Stimulated activated CD8-positive, alpha-beta memory T cell treated with anti-CD3 and anti-CD28 coated beads, Interleukin-12 subunit alpha, Interleukin-12 subunit beta, amount 100 ng/mL, for 4 hours (primary cell): Measurements from ENCODE around the gene NOXO1.

ENCODE experiments used
- DNase-seq: peaks from one replicate; pipeline ENCODE4 v3.0.0-alpha.2; 2020; ENCODE audit warnings: low read depth

The NOXO1 gene

DNA sequence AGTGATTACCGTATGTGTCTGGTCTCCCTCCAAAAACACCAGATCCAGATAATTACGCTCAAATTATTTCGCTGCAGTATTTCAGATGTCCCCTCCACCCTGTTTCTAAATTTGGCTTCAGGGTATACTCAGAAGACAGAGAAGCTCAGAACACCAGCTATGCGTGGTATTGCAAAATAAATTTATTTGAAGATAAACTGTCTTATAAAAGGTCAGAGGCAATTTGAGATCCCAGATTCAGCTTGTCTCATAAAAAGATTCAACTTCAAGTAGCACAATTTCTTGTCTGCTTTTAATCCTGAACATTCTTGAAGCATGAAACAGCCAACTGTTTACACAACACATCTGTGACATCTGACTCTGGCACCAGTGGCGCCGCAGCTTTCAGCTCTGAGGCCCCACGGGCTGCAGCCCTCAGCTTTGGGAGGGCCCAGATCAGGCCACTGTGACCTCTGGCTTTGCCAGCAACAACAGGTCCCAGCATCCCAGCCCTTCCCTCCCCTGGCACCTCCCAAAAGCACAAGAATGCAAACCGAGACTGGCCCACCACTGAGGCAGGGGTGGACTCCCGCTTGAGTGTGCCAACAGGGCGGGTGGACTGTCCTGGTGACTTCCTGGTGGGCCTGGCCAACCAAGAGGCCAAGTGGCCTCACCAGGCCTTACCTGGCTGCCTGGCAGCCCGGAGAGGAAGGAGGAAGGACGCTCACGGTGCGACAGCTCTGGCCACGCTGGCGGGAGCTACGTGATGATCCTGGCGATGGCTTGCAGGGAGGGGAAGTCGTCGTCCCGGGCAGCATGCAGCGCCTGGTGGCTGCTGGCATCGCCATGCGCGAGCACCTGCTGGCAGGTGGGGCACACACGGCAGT, 16.5 kb upstream of the NOXO1 start:
- DNase-seq = no peak

DNA sequence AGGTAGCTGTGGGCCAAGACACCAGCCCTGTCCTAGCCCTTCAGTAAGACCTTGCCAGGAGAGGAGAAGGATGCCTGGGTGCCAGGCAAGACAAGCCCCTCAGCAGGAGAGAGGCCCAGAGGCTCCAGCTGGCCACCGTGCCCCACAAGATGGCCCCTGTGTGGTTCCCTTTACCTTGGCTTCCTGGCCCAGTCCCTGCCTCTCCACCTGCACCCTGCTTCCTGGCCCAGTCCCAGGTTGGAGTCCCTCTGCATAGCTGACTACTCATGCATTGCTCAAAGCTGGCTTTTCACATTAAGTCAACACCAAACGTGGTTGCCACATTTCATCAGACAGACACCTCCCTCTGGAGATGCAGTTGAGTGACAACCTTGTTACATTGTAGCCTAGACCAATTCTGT, 12.5 kb upstream of the NOXO1 start:
- no peak for DNase-seq

DNA sequence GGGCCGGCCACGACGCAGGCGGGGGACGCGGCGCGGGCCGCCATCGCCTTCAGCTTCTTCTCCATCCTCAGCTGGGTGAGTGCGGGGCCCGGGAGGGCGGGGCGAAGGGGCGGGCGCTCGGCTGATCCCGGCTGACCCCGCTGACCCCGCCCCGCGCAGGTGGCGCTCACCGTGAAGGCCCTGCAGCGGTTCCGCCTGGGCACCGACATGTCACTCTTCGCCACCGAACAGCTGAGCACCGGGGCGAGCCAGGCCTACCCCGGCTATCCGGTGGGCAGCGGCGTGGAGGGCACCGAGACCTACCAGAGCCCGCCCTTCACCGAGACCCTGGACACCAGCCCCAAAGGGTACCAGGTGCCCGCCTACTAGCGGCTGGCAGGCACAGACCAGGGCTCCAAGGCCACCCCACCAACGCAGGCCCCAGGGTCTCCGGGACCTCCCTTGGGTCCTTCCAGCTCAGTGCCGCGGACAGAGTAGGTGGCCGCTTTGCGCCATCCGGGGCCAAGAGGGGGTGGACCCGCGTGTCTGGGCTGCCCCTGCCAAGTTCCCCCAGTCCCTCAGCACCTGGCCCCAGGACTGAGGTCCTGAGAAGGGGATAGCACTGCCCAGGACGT, 11.5 kb upstream of the NOXO1 start:
- no peak for DNase-seq

DNA sequence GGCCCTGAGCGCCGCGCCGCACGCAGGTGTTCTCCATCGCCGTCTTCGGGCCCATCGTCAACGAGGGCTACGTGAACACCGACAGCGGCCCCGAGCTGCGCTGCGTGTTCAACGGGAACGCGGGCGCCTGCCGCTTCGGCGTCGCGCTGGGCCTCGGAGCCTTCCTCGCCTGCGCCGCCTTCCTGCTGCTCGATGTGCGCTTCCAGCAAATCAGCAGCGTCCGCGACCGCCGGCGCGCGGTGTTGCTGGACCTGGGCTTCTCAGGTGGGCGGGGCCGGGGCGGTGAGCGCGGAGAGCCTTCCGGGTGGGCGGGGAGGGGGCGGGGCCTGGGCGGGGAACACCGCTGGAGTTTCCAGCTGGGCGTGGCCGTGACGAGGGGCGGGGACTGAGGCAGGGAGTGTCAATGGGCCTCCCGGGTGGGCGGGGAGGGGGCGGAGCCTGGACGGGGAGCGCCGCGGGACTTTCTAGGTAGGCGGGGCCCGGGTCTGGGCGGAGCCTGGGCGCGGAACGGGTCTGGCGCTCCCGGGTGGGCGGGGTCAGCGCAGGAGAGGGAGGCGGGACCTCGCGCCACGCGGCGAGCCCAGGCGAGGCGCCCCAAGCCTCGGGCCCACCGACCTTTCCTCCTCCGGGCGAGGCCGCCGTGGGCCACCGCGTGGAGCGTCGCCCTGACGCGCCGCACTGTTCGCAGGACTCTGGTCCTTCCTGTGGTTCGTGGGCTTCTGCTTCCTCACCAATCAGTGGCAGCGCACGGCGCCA, 10.9 kb upstream of the NOXO1 start:
- peak; percentile 97 for DNase-seq

DNA sequence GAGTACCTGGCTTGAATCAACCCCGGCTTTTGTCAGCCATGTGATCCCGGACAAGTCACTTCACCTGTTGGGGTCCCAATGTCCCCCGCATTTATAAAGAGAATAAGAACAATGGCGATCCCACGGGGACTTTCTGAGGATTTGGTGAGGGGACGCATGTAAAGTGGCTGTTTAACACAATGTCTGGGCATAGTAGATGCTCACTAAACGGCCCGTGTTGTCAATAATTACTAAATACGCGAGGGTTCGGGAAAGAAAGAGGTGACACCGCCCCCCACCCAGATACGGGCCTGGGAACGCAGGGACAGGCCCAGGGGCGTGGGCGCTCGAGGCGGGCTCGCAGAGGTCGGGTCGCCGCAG, 10.3 kb upstream of the NOXO1 start:
- no peak for DNase-seq

DNA sequence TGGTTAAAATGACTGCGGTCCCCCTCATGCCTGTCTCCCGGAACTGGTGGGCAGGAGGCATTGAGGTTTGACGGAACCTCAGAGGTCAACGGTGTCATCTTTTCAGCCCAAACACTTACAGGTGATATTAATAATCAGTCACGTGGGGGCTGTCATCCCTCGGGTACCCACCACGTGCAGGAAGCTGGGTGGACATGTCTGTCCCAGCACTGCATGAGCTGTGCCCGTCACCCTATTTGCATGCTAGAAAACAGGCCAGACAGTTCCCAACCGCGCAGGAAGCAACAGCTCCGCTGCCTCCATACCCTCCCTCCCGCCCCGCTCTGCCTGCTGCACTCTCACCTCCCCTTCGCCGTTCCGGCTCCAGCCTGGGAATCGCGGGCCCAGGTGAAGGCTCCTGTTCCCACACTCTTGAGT, 9.9 kb upstream of the NOXO1 start:
- DNase-seq = no peak

DNA sequence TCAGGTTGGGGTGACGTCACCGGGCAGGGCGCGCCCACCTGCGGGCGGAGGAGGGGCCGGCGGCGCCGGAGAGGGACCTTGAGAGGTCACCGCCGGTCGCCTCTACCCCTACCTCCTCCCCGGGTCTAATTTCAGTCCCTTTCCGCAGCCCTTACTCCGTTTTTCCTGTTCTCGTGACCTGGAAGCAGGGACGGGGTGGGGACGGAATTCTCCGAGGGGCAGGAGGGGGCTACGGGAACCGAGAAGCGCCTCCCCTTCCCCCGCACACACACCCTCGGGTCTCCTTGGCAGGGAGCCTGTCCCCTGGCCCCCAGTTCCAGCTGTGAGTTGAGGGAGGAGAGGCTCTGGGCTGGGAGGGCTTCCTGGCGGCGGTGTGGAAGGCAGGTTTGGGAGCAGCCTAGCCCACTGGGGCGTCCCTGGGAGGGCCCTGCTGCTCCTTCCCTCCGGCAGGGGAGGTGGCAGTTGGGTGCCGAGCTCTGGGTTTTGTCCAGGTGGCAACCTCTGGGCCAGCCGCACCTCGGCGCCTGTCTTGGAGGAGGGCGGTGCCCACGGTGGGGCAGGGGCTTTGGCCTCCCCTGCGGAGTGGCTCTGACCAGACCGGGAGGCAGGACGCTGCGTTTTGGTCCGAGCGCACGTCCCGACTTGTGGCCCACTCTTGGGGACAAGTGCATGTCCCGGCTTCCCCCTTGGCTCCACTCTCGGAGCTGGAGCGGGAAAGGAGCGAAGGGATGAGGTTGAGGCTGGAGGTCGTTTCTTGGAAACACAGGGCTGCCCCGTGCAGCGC, 9.3 kb upstream of the NOXO1 start:
- DNase-seq = no peak

DNA sequence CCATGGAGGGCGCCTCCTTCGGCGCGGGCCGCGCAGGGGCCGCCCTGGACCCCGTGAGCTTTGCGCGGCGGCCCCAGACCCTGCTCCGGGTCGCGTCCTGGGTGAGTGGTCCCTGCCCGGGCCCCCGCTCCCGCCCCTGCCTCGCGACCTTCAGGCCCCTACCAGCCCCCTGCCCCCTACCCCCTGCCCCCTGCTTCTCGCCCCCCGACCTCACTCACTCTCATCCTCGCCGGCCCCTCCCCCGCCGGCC, 8.8 kb upstream of the NOXO1 start:
- DNase-seq = no peak

DNA sequence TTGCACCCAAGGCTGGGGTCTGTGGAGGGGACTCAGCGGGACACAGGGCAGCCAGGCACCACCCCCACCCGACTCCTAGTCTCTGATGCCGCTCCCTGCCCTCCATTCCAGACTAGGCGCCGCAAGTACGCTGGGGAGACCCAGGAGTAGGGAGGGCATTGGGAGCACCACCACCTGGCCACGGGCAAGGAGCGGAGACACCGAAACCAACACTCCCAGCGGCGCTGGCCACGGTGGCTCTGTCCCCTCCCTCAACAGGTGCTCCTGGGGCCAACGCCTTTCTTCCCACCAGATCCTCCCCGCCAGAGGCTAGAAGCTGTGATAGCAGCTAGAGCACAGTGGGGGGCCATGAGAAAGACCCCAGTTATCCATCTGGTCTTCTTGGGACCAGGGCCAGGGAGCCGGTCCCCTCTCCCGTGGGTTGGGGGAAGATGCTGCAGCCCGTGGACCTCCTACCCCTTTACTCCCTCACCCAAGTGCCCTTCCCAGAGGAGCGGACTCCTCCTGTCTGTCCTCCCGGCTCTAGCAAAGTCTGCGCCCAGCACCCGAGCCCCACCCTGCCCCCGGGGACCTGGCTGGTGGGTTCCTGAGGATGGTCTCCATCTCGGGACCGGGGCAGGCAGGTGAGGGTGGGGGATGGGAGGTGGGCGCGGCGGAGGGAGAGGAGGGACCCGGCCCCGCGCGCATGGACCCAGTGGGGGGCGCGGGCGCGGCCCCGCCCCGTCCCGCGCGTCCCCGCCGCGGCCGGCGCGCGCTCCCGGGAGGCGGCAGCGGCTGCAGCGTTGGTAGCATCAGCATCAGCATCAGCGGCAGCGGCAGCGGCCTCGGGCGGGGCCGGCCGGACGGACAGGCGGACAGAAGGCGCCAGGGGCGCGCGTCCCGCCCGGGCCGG, 8.2 kb upstream of the NOXO1 start, which contains the start of gene SYNGR3:
TSS of gene SYNGR3 (plus strand) at position 762 of the 892 bp plus-strand sequence. CDS start 133 bp downstream, outside the sequence.
- no peak for DNase-seq

DNA sequence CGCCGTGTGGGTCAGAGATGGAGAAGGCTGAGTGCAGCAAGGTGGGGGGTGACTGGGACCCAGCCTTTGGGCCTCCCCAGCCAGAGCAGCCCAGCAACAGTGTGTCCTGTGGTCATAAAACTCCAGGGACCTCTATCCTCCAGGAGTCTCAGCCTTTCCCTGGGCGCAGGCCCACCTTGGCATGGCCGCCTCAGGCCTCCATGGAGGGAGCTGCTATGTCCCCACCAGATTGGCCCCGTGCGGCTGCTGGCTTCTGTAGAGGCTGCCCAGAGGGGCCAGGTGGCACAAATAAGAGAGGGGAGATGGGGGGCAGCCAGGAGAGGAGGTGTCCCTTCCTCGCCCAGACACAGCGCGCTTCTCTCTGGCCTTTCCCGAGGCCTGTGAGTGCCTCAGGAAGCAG, 5.9 kb upstream of the NOXO1 start:
- no peak for DNase-seq

DNA sequence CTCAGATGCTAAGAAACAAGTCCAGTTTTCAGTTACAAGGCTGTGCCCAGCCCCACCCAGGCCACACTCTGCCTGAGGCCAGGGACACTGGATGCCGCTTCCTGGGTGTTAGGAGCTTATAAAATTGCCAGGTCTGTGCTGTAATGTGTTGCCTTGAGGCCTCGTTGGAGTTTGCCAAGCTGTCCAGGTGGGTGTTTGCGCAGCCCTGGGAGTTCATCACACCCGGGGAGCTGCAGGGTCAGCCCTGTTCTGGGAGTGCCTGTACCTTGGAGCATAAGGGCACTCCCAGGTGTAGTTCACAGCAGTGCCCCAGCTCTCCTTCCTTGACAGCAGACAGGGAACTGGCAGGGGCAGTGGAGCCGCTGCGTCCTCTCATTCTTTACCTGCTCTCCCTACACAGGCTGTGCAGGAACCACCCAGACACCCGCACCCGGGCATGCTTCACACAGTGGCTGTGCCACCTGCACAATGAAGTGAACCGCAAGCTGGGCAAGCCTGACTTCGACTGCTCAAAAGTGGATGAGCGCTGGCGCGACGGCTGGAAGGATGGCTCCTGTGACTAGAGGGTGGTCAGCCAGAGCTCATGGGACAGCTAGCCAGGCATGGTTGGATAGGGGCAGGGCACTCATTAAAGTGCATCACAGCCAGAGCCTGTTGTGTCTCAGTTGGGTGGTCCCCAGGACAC, 4.3 kb upstream of the NOXO1 start:
- DNase-seq = no peak

DNA sequence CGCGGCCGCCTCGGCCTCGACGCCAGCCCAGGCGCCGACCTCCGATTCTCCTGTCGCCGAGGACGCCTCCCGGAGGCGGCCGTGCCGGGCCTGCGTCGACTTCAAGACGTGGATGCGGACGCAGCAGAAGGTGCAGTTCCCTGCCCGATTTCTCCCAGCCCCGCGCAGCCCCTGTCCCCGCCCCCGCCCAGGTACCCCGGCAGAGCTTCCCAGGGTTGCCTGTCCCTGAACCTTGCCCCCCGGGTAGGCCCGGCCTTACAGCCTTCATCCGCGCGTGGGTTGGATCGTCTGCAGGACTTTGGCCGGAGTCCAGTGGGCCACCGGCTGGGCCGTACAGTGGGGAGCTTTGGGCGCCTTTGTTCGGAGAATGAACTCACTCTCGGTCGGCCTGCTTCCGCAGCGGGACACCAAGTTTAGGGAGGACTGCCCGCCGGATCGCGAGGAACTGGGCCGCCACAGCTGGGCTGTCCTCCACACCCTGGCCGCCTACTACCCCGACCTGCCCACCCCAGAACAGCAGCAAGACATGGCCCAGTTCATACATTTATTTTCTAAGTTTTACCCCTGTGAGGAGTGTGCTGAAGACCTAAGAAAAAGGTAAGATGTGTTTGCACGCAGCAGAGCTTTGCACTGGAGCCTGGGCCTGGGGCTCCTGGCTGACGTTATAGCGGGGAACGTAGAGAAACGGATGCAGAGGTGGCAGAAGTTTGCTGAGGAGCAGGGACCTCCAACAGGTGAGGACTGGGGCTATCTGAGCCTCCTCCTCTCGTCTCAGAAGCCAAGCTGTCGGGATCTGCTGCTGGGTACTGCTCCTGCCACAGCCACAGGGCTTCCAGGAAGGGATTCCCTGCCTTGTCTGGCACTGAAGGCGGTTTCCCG, 3.3 kb upstream of the NOXO1 start:
- DNase-seq = no peak

DNA sequence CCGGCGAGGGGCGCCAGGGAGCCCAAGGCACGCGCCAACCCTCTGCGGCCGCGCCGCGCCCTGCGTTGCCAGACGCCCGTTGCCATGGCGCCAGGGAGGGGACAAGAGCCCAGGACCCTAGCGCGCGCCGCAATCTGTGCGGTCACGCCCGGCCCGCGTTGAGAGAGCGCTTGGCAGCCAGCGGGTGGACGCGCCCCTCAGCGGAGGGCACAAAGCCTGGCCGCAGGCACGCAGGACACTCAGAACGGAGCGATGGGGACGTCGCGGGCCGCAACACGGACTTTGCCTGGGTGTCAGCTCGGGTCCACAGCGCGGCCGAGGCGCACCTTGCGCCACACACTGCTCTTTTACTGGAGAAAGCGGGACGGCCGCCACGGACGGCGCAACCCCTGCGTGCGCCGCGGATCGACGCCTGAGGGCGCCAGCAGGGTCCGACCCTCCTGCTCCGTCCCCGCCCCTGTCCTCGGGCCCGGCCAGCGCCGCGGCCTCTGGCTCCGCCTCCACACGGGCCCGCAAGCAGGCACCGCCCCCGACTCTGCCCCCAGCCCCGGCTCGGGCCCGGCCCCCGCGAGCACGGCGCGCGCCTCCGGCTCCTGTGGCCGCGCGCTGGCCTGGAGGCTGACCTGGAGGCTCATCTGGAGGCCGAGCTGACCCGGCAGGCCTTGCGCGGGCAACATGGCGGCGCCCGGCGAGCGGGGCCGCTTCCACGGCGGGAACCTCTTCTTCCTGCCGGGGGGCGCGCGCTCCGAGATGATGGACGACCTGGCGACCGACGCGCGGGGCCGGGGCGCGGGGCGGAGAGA, 2.5 kb upstream of the NOXO1 start, which contains the start of gene GFER:
TSS of gene GFER (plus strand) at position 650 of the 803 bp plus-strand sequence. CDS start at position 676, 26 bp downstream.
- DNase-seq = peak; percentile 60

DNA sequence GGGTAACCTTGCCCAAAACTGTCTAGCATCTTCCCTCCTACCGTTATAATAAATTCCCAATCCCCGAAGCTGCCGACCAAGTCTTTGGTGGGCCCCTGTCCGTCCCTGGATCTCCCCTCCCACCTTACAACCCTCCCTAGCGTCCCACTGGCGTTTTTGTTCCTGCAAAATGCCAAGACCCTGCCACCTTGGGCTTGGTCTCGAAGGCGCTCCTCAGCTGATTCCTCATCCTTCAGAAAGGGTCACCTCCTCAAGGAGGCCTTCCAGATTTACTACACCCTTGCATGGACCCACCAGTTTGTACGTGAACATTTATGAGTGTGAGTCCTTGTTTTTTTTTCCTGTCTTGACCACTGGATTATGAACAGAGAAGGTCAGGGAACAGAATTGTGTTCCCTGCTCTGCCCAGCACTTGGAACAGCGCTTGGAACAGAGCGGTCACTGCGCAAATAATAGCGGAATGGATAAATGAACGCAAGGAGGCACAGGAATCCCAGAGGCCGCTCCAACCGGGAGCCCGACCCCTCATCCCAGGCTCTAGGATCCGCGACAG, 1.8 kb upstream of the NOXO1 start:
- DNase-seq = no peak

DNA sequence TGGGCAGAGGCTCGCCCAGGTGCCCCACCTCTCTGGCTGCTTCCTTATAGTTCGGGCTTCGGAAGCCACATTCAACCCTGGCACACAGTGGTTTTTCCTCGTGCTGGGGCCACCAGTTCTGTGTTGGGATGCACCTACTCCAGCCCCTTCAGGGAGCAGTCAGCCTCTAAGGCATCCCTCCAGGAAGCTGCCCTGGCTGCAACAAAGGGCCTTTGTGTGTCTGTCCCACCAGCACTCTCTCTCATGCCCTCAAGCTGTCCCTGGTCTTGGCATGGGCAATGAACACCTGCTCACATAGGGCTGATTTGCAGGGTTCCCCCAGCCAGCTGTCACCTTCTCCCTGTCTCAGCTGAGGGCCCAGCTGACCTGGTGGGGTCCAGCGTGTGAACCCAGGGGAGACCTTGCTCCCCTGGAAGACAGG, 754 bp upstream of the NOXO1 start:
- DNase-seq = no peak

DNA sequence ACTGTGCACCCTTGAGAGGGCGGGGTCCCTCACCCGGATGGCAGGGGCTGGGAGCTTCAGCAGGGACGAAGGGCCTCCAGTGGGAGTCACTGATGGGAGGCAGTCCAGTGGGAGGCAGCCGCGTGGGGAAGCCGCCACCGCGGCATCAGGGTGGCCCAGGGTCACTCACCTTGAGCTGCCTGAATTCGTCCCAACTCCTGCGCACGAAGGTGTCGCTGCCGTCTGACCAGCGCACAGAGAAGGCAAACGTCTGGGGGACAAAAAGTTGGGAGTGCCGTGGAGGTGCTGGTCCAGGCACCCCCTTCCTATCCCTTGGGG, 540 bp downstream of the NOXO1 start:
- no peak for DNase-seq

DNA sequence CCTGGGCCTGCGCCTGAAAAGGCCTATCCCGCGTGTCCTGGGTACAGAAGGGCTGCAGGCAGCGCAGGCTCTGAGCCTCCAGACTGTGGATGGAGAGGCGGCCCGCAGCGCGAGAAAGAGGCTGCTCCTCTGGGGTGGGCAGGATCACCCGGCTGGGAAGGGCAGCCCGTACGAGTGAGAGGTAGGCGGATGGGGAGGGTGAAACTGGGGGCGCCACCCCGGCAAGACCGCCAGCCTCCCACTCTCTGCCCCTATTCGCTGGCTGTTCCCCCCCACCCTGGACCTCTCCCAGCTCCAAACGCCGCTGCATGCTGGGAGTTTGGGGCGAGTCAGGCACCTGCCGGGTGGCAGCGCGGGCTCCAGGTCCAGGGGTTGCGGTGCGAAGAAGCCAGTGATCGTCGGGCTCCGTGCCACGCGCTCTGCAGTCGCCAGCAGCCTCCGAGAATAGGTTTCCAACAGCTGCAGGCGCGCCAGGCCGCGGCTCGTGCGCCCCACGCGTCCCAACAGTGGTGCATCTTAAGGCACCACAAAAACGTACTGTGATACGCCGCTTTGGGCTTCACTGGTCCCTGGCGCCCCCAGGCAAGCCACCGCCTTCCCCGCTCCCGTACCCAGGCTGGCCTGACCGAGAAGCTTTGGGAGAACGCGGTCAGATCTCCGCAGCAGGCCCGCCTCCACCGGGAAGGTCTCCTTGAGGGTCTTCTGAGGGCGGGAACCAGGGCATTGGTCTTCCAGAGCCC, 1.1 kb downstream of the NOXO1 start:
- no peak for DNase-seq
